SU-DHL-6 (cell line): Measurements from ENCODE around the gene LRCH1.

Source experiments
- H2AFZ ChIP-seq: fragments of 200-600 bp; sonication (generic); 2 replicates; pipeline ENCODE4 v1.6.1; 2014; ENCODE audit warnings: low read depth, mild to moderate bottlenecking, moderate library complexity, mixed read lengths, antibody characterized with exemption, low read length; ENCODE audit not compliant: severe bottlenecking
- H3F3A ChIP-seq: fragments of 200-600 bp; shearing (Covaris generic); 2 replicates; pipeline ENCODE4 v1.6.0; 2016; ENCODE audit warnings: antibody characterized with exemption, mild to moderate bottlenecking; ENCODE audit not compliant: insufficient read depth
- H3K27ac ChIP-seq: fragments of 200-600 bp; sonication (generic); 2 replicates; pipeline ENCODE4 v1.5.1; 2016; ENCODE audit warnings: low read depth, mild to moderate bottlenecking, low read length, moderate library complexity, mixed read lengths
- H3K27me3 ChIP-seq: fragments of 200-600 bp; sonication (generic), shearing (Covaris generic); 2 replicates; pipeline ENCODE4 v1.6.0; 2014; ENCODE audit warnings: mild to moderate bottlenecking, low read length
- H3K36me3 ChIP-seq: fragments of 200-600 bp; sonication (generic); 2 replicates; pipeline ENCODE4 v1.6.1; 2014; ENCODE audit warnings: mild to moderate bottlenecking, low read length, mixed read lengths
- H3K4me2 ChIP-seq: fragments of 300-600, 200-600 bp; shearing (Covaris generic), sonication (generic); 2 replicates; pipeline ENCODE4 v1.6.0; 2014; ENCODE audit warnings: low read length, low read depth, mild to moderate bottlenecking; ENCODE audit not compliant: poor library complexity, severe bottlenecking
- H3K4me3 ChIP-seq: fragments of 200-600 bp; sonication (generic); 2 replicates; pipeline ENCODE4 v1.5.1; 2014; ENCODE audit warnings: antibody characterized with exemption, low read length, mild to moderate bottlenecking, mixed read lengths; ENCODE audit not compliant: insufficient read depth, poor library complexity, severe bottlenecking
- H3K79me2 ChIP-seq: fragments of 200-600 bp; sonication (generic); 2 replicates; pipeline ENCODE4 v1.6.1; 2014; ENCODE audit warnings: mild to moderate bottlenecking, low read length, moderate library complexity; ENCODE audit not compliant: insufficient read depth
- H3K9ac ChIP-seq: fragments of 200-600 bp; sonication (generic); 2 replicates; pipeline ENCODE4 v1.7.0; 2014; ENCODE audit warnings: mild to moderate bottlenecking, low read length
- H3K9me2 ChIP-seq: fragments of 200-600 bp; sonication (generic); replicated peaks from 2 replicates; pipeline ENCODE4 v1.6.1; 2014; ENCODE audit warnings: low read length; ENCODE audit not compliant: insufficient read depth
- H3K9me3 ChIP-seq: fragments of 200-600 bp; sonication (generic); 2 replicates; pipeline ENCODE4 v1.6.1; 2014; ENCODE audit warnings: low read length, mixed read lengths; ENCODE audit not compliant: insufficient read depth
- H4K20me1 ChIP-seq: fragments of 200-600 bp; sonication (generic); 2 replicates; pipeline ENCODE4 v1.6.1; 2014; ENCODE audit warnings: low read depth, mild to moderate bottlenecking, antibody characterized with exemption, low read length, moderate library complexity, mixed read lengths
- CTCF ChIP-seq: fragments of 200-600 bp; sonication (generic); IDR thresholded peaks from one replicate; pipeline ENCODE4 v1.5.1; 2017; ENCODE audit warnings: antibody characterized with exemption, mild to moderate bottlenecking, low read length, moderate library complexity; ENCODE audit not compliant: insufficient read depth, poor library complexity, severe bottlenecking
- EZH2phosphoT487 ChIP-seq: fragments of 200-600 bp; sonication (generic), shearing (Covaris generic); conservative IDR thresholded peaks from 2 replicates; pipeline ENCODE4 v1.6.1; 2018; ENCODE audit warnings: mild to moderate bottlenecking, antibody characterized with exemption, low read length, moderate library complexity, mixed read lengths

LRCH1 gene

GRCh38 chr13:46550822-46551221 lies 2.1 kb upstream of the LRCH1 start:
- no peak for TF ChIP-seq CTCF
- TF ChIP-seq EZH2phosphoT487 = no peak
- Histone ChIP-seq H3K4me2 (no peak overlapping the region), H3K36me3 (no peaks in the 10 kb centered on the region)

GRCh38 chr13:46551410-46552302 lies 1.3 kb upstream of the LRCH1 start:
- Histone ChIP-seq H3K79me2 (peaks cover 35% of the 10 kb centered on the region), H3K4me2 (peak overlapping the region; percentile 67), H3K27me3 (no peaks in the 10 kb centered on the region), H2AFZ (peak overlapping the region; percentile 83), H3K9me2 (no peaks in the 10 kb centered on the region), H4K20me1 (peaks cover 5% of the 10 kb centered on the region; the same call in 1 of the 2 replicates), H3K36me3 (no peaks in the 10 kb centered on the region), H3F3A (peaks cover 22% of the 10 kb centered on the region), H3K27ac (peak overlapping the region; percentile 63), H3K9ac (peak overlapping the region; percentile 95), H3K9me3 (no peaks in the 10 kb centered on the region), H3K4me3 (peak overlapping the region; percentile 84)
- no peak for TF ChIP-seq EZH2phosphoT487
- TF ChIP-seq CTCF = peak; percentile 89

More at GRCh38 chr13:46550822-46551221, 2.1 kb upstream of the LRCH1 start:
- H3K79me2 ChIP-seq = peaks cover 27% of the 10 kb centered on the region
- no peaks in the 10 kb centered on the region for H3K9me2 ChIP-seq
- no peak overlapping the region for H2AFZ ChIP-seq
- no peak overlapping the region for H3K9ac ChIP-seq
- no peaks in the 10 kb centered on the region for H3K9me3 ChIP-seq
- 0 out of 2 replicates have a peak, but pooled peaks cover under 1% of the 10 kb centered on the region for H4K20me1 ChIP-seq
- H3F3A ChIP-seq = peaks cover 19% of the 10 kb centered on the region
- no peak overlapping the region for H3K4me3 ChIP-seq
- H3K27ac ChIP-seq = no peak overlapping the region
- H3K27me3 ChIP-seq = no peaks in the 10 kb centered on the region

GRCh38 chr13:46552303-46552682 lies 677 bp upstream of the LRCH1 start:
- Histone ChIP-seq H3K9ac (peak overlapping the region; percentile 95), H3K27ac (peak overlapping the region; percentile 63), H3K9me3 (no peaks in the 10 kb centered on the region), H2AFZ (peak overlapping the region; percentile 83), H3K4me3 (peak overlapping the region; percentile 84), H3F3A (peaks cover 22% of the 10 kb centered on the region), H3K36me3 (no peaks in the 10 kb centered on the region), H3K79me2 (peaks cover 41% of the 10 kb centered on the region), H3K9me2 (no peaks in the 10 kb centered on the region), H4K20me1 (peaks cover 11% of the 10 kb centered on the region; the same call in 1 of the 2 replicates), H3K27me3 (no peaks in the 10 kb centered on the region), H3K4me2 (peak overlapping the region; percentile 67)
- TF ChIP-seq EZH2phosphoT487 (no peak), CTCF (no peak)
